ENCODE results near the gene SPX.

DNA sequence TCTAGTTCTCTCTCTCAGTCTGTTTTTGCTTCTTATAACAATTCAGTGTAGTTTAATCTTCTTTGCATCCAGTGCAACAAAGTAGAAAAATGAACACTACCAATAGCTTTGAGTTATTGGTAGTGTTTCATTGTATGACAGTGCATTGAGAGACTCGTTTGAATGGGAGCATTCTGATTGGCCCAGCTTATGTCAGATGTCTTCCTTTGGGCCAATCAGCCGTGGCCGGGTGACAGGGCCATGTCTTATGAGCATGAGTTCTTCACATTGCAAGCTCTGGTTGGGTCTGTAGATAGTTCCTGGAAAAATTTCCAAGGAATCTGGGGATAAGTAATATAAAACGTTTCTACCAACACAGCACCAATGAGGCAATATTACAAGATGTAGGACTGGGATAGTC is 42.0 kb downstream of the SPX start:
- TF ChIP-seq CTCF (IDR thresholded peaks at IDR 0.05; ENCODE audit: low read length) (no peak), EZH2 (IDR thresholded peaks at IDR 0.05; ENCODE audit: borderline replicate concordance, low read length) (no peak)
